ENCODE measurements around the gene RCBTB2. TPM values are rescaled to one million over a fixed set of nuclear protein-coding genes. Genes with fewer than 3 reads are reported as not detected.
"Not testable (repeated sequence)": the region's sequence is repeated elsewhere in the genome, so short reads cannot be mapped to it uniquely, and the experiment has no call there.

The RCBTB2 gene
- 3.5 TPM for polyA plus RNA-seq

DNA sequence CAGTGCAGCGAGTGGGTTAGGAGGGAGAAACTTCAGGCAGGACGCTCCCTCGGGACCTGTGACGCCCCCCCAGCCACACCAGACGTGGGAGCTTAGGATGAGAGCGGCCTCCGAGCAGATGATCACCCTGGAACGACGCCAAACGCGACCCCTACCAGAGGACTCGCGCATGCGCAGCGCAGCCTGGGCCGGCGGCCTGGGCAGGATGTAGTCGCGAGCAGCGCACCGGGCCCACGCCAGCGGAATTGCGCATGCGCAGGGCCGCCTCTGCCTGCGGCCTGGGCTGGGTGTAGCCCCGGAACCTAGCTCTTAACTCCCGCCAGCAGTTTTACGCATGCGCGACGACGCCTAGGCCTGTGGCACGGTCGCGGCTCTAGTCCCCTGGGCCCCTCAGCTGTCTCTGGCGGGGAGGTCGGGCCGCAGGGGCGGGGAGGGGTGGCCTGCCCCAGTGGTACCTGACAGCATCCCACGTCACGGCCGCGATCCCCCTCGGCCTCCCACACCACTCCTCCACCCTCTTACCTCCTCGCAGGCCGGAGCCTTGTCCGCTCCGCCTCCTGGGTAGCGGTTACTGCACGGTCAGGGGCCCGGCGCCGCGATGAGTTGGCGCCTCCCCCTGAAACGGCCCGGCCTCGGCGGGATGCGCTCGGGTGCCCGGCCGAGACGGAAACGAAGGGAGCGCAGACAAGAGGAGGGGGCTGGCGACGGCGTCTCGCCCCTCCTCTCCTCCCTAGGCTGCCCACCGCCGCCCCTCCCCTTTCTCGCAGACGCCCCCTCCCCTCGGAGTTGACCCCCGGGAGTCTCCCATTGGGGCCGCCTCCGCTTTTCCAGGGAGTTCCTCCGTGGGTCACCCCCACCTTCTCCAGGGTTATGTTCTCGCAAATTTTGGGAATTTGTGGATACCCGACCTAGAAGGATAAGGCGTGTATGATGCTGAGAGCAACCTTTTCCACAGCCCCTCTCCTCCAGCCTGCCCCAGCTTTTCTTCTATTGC lies at the start of gene RCBTB2:
Gene RCBTB2 (minus strand): TSS at position 575 of the 994 bp plus-strand sequence. CDS start 11,141 bp downstream, outside the sequence.
- H3K4me3 Mint-ChIP-seq, result peak within 1 kb of the TSS; percentile 92 to 99 (median 96)
- H3K27me3 Mint-ChIP-seq, result peaks cover 11% of the 10 kb centered on the region
- H3K9me3 Mint-ChIP-seq, result peaks cover 0 to 13% (median 5%) of the 10 kb centered on the region in 3 donors
- H3K27ac Mint-ChIP-seq, result peak within 1 kb of the TSS; percentile 95 to 99 (median 98)
- no peaks in the 10 kb centered on the region for H3K36me3 Mint-ChIP-seq
- peaks cover 3 to 17% (median 13%) of the 10 kb centered on the region in 3 donors for H3K4me1 Mint-ChIP-seq

- H3K27me3 Mint-ChIP-seq, result peaks cover 64% of the 10 kb centered on the region
- H3K9me3 Mint-ChIP-seq, result peaks cover 0 to 2% (median 0%) of the 10 kb centered on the region in 3 donors
- no peak overlapping the region for H3K4me3 Mint-ChIP-seq
Observed at GRCh38 chr13:48582084-48582483, 49.2 kb upstream of the RCBTB2 start.

DNA sequence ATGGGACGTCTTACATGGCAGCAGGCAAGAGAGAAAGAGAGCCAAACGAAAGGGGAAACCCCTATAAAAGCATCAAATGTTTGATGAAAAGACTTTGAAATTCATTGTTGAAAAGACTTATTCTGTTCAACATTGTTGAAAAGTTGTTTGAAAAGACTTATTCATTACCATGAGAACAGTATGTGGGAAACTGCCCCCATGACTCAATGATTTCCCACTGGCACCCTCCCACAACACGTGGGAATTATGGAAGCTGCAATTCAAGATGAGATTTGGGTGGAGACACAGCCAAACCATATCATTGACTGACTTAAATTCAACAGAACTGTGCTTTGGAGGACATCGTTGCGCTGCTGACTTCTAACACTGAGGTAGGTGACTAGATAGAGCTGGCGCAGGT lies 48.0 kb upstream of the RCBTB2 start:
- H3K4me3 Mint-ChIP-seq, result no peak overlapping the region
- H3K4me1 Mint-ChIP-seq, result peaks cover 8 to 21% (median 14%) of the 10 kb centered on the region in 3 donors
- H3K36me3 Mint-ChIP-seq, result no peaks in the 10 kb centered on the region
- no peak overlapping the region for H3K27ac Mint-ChIP-seq
- H3K27me3 Mint-ChIP-seq, result peaks cover 64% of the 10 kb centered on the region
- H3K9me3 Mint-ChIP-seq, result no peaks in the 10 kb centered on the region

More at GRCh38 chr13:48582084-48582483, 49.2 kb upstream of the RCBTB2 start:
- Mint-ChIP-seq H3K4me1 (peaks cover 13 to 29% (median 25%) of the 10 kb centered on the region in 3 donors), H3K27ac (no peak overlapping the region), H3K36me3 (no peaks in the 10 kb centered on the region)

GRCh38 chr13:48580185-48580803 lies 47.4 kb upstream of the RCBTB2 start:
- peaks cover 8 to 23% (median 14%) of the 10 kb centered on the region in 3 donors for H3K4me1 Mint-ChIP-seq
- H3K9me3 Mint-ChIP-seq, result peaks cover 0 to 2% (median 0%) of the 10 kb centered on the region in 3 donors
- no peak overlapping the region for H3K4me3 Mint-ChIP-seq
- H3K27me3 Mint-ChIP-seq, result peaks cover 66% of the 10 kb centered on the region
- no peak overlapping the region for H3K27ac Mint-ChIP-seq
- no peaks in the 10 kb centered on the region for H3K36me3 Mint-ChIP-seq

GRCh38 chr13:48579919-48580180 lies 47.0 kb upstream of the RCBTB2 start:
- peaks cover 8 to 23% (median 14%) of the 10 kb centered on the region in 3 donors for H3K4me1 Mint-ChIP-seq
- H3K4me3 Mint-ChIP-seq, H3K27ac Mint-ChIP-seq, H3K9me3 Mint-ChIP-seq, H3K36me3 Mint-ChIP-seq: not testable (repeated sequence)
- H3K27me3 Mint-ChIP-seq, result peaks cover 66% of the 10 kb centered on the region

DNA sequence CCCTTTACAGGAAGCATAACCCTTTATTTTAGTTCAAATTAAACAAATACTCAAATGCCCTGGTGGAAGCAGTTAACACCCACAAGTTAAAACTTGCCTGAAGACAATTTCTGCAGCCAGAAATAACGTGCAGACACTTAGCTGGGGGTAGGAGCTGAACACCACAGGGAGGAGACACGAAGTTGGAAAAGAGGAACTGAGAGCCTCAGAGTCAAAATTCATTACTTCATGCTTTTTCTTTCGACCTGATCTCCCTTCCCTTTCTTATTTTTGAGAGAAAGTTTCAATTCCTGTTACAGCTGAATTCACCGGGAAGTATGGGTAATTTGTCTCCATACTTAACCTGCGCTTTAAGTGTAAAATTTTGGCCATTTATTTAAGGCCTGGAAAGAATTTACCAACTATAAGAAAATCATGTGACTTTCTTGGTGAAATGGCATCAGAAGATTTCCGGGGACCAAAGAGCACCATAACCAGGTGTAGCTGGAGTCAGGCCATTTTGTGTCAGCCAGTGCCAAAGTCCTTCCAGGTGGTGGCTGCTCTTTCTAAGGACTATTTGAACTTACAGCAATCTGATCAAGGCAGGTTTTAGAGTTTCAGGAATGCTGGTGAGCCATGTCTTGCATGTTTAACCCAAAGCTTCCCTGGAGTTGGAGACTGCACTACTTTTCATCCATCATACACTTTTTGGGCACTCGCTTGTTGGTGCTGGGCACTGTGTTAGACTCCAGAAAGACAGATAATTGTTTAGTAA lies 46.5 kb upstream of the RCBTB2 start:
- H3K4me1 Mint-ChIP-seq, result peaks cover 11 to 26% (median 17%) of the 10 kb centered on the region in 3 donors
- no peaks in the 10 kb centered on the region for H3K36me3 Mint-ChIP-seq
- H3K4me3 Mint-ChIP-seq, result peak overlapping the region in 2 of 4 donors; percentile 56 to 67
- peak overlapping the region; percentile 11 to 74 (median 46) for H3K27ac Mint-ChIP-seq
- H3K27me3 Mint-ChIP-seq, result peaks cover 66% of the 10 kb centered on the region
- H3K9me3 Mint-ChIP-seq, result peaks cover 0 to 2% (median 2%) of the 10 kb centered on the region in 3 donors

DNA sequence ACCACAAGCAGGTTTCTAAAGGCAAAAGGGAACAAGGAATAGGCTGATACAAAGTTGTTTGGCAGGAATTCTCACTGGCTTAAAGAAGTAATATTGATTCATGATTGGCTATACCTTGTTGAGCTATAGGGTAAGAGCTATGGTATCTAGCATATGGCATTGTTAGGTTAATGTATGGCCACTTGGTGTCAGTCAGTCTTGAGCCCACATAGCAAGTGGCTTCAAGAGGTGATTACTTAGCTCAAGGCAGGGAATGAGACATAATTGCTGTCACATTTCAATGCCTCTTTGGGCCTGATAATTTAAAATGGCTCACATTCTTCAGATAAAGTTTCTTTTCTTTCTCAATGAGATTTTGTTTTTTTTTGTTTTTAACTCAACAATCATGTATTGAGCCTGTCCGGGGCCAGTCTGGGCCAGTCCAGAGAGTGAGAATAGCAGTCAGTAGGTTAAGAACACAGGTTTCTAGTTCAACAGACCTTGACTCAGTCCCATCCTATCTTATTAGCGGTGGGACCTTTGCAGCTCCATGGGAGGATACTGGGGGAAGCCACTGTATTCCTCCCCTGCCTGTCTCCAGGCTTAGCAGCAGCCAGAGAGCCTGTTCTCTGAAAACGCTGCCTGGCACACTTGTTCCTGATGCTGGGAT lies 45.8 kb upstream of the RCBTB2 start:
- H3K4me3 Mint-ChIP-seq, result peak overlapping the region in 1 of 4 donors; percentile 67
- peaks cover 65% of the 10 kb centered on the region for H3K27me3 Mint-ChIP-seq
- H3K4me1 Mint-ChIP-seq, result peaks cover 12 to 28% (median 23%) of the 10 kb centered on the region in 3 donors
- peaks cover 2 to 3% (median 2%) of the 10 kb centered on the region in 3 donors for H3K9me3 Mint-ChIP-seq
- H3K27ac Mint-ChIP-seq, result peak overlapping the region in 1 of 3 donors; percentile 11
- no peaks in the 10 kb centered on the region for H3K36me3 Mint-ChIP-seq

DNA sequence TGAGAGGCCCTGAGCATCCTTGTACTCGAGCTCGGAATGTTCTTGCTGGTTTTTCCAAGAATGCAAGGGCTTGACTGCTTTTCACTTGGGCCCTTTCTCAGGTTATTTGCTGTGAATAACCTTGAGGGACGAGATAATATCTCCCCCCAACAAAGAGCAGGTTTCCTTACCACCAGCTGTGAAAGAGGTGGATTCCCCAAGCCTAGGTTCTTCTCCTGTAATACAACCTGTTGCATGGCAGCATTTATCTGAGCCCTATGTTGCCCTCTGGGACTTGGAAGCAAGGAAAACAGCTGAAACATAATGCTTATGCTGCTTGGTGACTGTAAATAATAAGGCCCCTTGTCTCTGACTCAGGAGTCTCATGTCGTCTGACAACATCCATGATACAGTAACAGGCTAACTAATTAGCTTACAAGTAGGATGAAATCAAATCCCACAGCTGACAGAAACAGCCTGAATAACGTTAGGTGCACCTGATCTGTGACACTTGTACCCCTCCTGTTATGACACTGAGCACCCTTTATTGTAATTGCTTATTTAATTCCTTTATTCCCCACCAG lies 43.6 kb upstream of the RCBTB2 start:
- peaks cover 2 to 3% (median 2%) of the 10 kb centered on the region in 3 donors for H3K9me3 Mint-ChIP-seq

GRCh38 chr13:48575031-48575430 lies 42.2 kb upstream of the RCBTB2 start:
- no peak overlapping the region for H3K4me3 Mint-ChIP-seq
- peaks cover 2 to 3% (median 2%) of the 10 kb centered on the region in 3 donors for H3K9me3 Mint-ChIP-seq
- H3K4me1 Mint-ChIP-seq, result peaks cover 12 to 21% (median 20%) of the 10 kb centered on the region in 3 donors
- no peak overlapping the region for H3K27ac Mint-ChIP-seq
- H3K27me3 Mint-ChIP-seq, result peaks cover 46% of the 10 kb centered on the region
- H3K36me3 Mint-ChIP-seq, result no peaks in the 10 kb centered on the region

More for the DNA sequence above, 43.6 kb upstream of the RCBTB2 start:
- Mint-ChIP-seq H3K27me3 (peaks cover 48% of the 10 kb centered on the region), H3K36me3 (no peaks in the 10 kb centered on the region), H3K27ac (no peak overlapping the region), H3K4me1 (peaks cover 12 to 28% (median 23%) of the 10 kb centered on the region in 3 donors), H3K4me3 (no peak overlapping the region)

GRCh38 chr13:48574041-48574796 lies 41.3 kb upstream of the RCBTB2 start:
- peaks cover 2 to 3% (median 2%) of the 10 kb centered on the region in 3 donors for H3K9me3 Mint-ChIP-seq
- peaks cover 11 to 17% (median 15%) of the 10 kb centered on the region in 3 donors for H3K4me1 Mint-ChIP-seq
- H3K36me3 Mint-ChIP-seq, result no peaks in the 10 kb centered on the region
- H3K27me3 Mint-ChIP-seq, result peaks cover 53% of the 10 kb centered on the region
- no peak overlapping the region for H3K4me3 Mint-ChIP-seq
- no peak overlapping the region for H3K27ac Mint-ChIP-seq

- Mint-ChIP-seq H3K36me3 (no peaks in the 10 kb centered on the region), H3K4me3 (no peak overlapping the region), H3K27ac (no peak overlapping the region), H3K4me1 (peaks cover 8 to 11% (median 9%) of the 10 kb centered on the region in 3 donors), H3K9me3 (peaks cover 2 to 3% (median 2%) of the 10 kb centered on the region in 3 donors), H3K27me3 (peaks cover 56% of the 10 kb centered on the region)
Observed at GRCh38 chr13:48573213-48574007, 40.5 kb upstream of the RCBTB2 start.

DNA sequence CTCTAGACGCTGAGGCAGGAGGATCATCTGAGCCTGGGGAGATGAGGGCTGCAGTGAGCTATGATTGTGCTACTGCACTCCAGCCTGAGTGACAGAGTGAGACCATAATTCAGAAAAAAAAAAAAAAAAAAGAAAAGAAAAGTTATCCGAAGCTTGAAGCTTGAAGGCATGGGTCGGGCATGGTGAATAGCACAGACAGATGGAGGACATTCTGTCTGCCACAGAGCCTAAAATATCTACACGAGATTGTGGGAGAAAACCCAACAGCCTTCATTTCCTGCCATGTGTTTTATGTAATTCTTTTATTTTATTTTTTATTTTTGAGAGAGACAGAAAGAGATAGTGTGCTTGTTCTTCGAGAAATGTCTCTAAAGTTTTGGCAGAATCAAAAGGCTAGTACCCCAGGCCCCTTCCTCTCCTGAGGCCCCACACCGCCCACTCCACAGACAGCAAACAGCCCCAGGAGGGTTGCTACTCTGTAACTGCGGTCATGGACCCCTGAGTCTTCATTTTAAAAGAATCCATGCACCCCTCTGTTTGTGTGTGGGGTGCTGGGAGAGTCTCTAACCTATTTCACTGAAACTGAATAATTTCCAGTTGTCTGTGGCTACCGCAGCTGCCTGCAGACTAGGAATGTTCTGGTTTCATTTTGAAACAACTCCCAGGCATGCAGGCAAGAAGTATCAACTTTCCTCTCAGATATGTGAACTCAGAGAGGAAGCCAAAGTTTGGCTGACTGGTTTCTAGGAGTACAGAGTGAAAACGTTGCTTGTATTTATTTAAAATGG lies 38.4 kb upstream of the RCBTB2 start:
- Mint-ChIP-seq H3K9me3 (peaks cover 2 to 5% (median 3%) of the 10 kb centered on the region in 3 donors), H3K4me1 (peaks cover 7 to 11% (median 9%) of the 10 kb centered on the region in 3 donors), H3K27me3 (peaks cover 59% of the 10 kb centered on the region), H3K36me3 (no peaks in the 10 kb centered on the region), H3K4me3 (no peak overlapping the region), H3K27ac (no peak overlapping the region)
